HL-60/S4 treated with retinoic acid at 250 ng/mL for 4 days and 3 days (cell line): ENCODE data around the gene SMAD3.
"Not testable (repeated sequence)": the region's sequence is repeated elsewhere in the genome, so short reads cannot be mapped to it uniquely, and the experiment has no call there.

Experiments
- in situ Hi-C: fragments of 300-500 bp; cut with MboI; formaldehyde crosslinking; loops from 2 replicates; pipeline ENCODE4 v1.7.0; 2022; ENCODE audit warnings: low sequenced_read_pairs

SMAD3 gene

GRCh38 chr15:67065531-67066005 lies at the start of gene SMAD3:
Gene SMAD3, plus strand, starts transcription at chr15:67065602. Its CDS starts 553 bp downstream, at chr15:67066155.
- in situ Hi-C loops = no loop called here

- in situ Hi-C loops = no loop called here
These were observed 48.1 kb upstream of the SMAD3 start for GRCh38 chr15:67017311-67017710.

- in situ Hi-C loops = no loop called here
These were observed 47.4 kb upstream of the SMAD3 start for GRCh38 chr15:67018026-67018425.

GRCh38 chr15:67018441-67018840 lies 47.0 kb upstream of the SMAD3 start:
- in situ Hi-C loops = no loop called here

GRCh38 chr15:67019069-67019468 lies 46.3 kb upstream of the SMAD3 start:
- in situ Hi-C loops = no loop called here

GRCh38 chr15:67019884-67020520 lies 45.4 kb upstream of the SMAD3 start:
- in situ Hi-C loops = no loop called here

- in situ Hi-C loops = not testable (repeated sequence)
These were observed 44.7 kb upstream of the SMAD3 start for GRCh38 chr15:67020668-67021067.

GRCh38 chr15:67021455-67021854 lies 43.9 kb upstream of the SMAD3 start:
- in situ Hi-C loops = no loop called here

GRCh38 chr15:67022587-67023105 lies 42.8 kb upstream of the SMAD3 start:
- in situ Hi-C loops = no loop called here

- in situ Hi-C loops = no loop called here
These were observed 41.7 kb upstream of the SMAD3 start for GRCh38 chr15:67023517-67024313.

- in situ Hi-C loops = no loop called here
These were observed 40.9 kb upstream of the SMAD3 start for GRCh38 chr15:67024314-67024997.

GRCh38 chr15:67024998-67025368 lies 40.4 kb upstream of the SMAD3 start:
- in situ Hi-C loops = no loop called here

- in situ Hi-C loops = no loop called here
These were observed 39.4 kb upstream of the SMAD3 start for GRCh38 chr15:67025719-67026609.

GRCh38 chr15:67026610-67026967 lies 38.8 kb upstream of the SMAD3 start:
- in situ Hi-C loops = no loop called here

- in situ Hi-C loops = not testable (repeated sequence)
These were observed 37.0 kb upstream of the SMAD3 start for GRCh38 chr15:67028440-67028839.

GRCh38 chr15:67030036-67030762 lies 35.2 kb upstream of the SMAD3 start:
- in situ Hi-C loops = no loop called here

- in situ Hi-C loops = no loop called here
These were observed 34.1 kb upstream of the SMAD3 start for GRCh38 chr15:67031331-67031730.

- in situ Hi-C loops = no loop called here
These were observed 32.8 kb upstream of the SMAD3 start for GRCh38 chr15:67032608-67033007.

- in situ Hi-C loops = no loop called here
These were observed 32.4 kb upstream of the SMAD3 start for GRCh38 chr15:67033012-67033411.

GRCh38 chr15:67033571-67034044 lies 31.8 kb upstream of the SMAD3 start:
- in situ Hi-C loops = no loop called here
